HG02938 (cell line): ENCODE results near the gene CEACAM21.

Experiments
- ATAC-seq: cut with Tn5 transposase; IDR thresholded peaks from one replicate; pipeline ENCODE4 v1.9.1; 2021; ENCODE audit warnings: mild to moderate bottlenecking, moderate library complexity; ENCODE audit not compliant: unreplicated experiment

CEACAM21 gene

DNA sequence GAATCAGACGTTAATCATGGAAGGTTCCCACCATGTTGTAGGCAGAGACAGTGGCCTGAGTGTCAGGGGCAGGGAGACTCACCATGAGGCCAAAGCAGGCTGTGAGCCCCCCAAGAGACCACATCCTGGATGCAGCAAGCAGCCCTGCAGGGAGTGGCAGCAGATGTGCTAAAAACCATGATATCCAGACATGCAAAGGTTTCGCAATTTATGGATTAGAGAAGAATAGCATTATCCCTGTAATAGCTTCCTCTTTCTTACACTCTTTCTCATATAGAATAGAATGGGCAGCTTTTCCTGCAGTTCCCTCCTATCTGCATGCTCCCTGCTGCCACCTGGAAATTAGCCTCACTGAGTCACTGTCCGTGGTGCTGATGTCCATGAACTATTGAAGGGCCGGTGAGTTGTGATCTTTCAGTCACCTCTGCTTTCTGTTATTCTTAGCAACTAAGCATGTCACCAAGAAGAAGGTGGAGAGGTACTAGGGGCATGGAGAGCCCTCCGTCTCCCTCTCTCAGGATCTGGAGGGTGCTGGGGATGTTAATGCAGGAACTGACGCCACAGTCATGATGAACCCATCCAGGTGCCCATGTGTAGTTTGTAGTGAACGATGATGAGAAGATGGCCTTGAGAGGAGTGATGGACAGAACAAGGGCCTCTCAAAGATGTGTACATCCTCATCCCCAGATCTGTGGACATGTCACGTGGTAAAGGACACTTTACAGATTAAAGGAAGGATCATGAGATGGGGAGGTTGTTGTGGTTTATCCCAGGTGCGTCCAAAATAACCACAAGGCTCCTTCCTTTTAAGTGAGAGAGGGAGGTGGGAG is 41.0 kb downstream of the CEACAM21 start:
- no peak for ATAC-seq

DNA sequence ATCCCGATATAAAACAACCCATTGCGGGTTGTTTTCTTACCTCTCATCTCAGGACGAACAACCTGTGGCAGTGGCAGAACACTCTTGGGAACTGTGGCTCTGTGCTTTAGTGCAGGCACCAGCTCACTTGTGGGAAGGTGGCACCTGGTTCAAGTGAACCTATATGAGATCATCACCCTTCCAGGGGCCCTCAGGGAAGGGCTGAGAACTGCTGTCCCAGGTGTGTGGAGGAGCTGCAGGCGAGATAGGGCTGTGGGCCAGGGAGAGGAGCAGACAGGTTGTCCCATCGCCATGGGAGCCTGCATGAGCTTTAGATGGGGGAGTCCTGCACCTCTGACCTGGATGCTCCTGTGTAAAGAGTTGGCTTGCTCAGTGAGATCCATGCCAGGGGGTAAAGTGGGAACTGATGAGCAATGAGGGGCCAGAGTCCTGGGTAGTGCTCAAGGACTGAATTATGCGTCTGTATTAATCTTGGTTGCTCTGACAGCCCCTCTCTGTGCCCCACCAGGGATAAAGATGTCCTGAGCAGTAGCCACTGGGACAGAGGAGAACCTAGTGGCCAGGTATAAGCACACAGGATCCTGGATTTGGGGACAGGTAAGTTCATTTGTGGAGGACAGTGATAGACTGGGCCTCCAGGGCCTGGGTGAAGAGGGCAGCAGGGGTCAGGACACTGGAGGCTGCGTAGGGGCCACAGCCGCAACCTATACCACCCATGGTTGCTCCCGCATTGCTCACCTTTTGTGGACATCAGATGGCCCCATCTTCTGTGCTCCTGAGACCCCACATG is 42.2 kb downstream of the CEACAM21 start:
- ATAC-seq = no peak

DNA sequence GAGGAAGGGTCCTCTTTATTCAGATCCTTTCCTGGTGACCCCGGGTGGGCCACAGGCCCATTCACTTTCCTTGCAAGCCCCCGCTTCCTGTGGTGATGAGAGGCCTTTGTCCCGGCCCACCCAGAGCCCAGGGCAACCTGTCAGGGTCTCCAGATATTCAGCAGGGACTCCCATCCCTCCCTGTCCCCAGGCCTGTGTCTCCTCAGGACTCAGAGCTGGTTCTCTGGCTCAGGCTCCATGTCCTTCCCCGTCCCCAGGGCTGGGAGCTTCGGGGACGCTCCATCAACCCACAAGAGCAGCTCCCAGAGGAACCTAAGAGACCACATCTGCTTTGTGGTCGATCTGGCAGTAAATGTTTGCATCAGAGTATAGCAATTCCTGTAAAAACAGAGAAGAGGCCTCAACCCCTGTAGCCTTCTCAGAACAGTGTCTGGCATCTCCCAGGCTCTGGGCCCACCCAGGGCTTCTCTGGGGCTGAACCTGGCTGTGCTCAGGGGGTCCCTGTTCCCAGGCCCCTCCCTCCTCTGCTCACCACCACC is 43.1 kb downstream of the CEACAM21 start:
- ATAC-seq = no peak

DNA sequence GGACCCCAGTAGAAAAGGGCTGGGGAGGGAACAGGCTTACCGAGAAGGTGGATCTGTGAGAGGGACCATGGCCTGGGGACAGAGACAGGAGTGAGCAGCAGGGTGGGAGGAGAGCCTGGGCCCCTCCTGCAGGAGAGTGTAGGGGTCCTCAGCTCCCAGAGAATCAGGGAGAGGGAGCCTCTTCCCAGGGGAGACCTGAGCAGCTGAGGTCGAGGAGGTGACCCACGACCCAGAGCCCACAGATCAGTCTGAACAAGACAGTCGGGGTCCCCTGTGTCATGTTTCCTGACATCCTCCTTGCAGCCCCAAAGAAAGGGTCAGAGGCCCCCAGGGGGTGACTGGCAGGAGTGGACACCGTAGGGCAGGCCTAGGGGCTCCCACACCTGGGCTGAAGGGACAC is 44.2 kb downstream of the CEACAM21 start:
- no peak for ATAC-seq

DNA sequence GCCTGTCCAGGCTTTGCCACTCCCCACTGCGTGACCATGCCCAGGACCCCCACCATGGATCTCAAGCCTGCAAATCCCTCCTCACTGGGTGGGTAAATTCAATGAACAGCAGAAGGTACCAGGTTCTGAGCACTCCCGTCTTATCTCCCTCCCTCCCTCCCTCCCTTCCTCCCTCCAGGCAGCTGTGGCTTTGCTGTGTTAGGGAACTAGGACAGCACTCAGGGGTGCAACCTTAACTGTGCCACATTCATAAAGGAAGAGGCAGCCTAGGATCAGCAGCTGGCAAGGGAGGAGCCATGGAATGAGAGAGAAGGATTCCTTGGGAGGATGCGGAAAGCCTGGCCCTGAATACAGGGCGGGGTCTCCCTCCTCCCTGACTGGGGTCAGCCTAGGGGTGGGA is 45.3 kb downstream of the CEACAM21 start:
- ATAC-seq = no peak

DNA sequence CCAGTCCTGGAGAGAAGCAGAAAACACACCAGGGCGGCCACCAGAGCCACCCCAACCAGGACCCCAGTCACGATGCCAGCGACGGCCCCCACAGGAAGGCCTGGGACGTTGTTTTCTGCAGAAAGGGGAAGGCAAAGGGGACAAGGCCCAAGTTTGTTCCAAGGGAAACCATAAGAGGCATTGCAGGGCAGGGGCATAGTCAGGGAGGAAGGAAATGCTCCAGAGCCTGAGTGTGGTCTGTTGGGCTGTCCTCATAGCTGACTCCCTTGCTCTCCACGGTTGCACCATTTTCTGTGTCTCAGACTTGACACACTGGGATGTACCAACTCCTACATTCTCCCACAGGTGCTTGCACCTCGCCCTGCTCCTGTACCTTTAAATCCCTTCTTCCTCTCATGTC is 45.7 kb downstream of the CEACAM21 start:
- no peak for ATAC-seq

DNA sequence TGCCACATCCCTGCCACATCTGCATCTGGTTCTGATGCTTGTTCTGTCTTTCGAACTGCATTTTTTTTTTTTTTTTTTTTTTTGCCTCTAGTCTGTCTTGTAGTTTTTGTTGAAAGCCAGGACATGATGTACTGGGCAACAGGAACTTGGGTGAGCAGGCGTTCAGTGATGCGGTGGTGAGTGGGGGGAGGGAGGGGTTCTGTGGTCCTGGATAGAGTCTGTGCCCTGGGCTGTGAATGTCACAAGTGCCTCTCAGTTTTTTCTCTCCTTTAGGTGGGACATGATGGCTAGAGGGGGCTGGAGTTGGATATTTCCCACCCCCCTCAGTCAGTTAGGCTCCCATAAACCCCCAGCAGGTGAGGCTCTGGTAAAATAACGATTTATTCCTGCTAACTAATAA is 47.4 kb downstream of the CEACAM21 start:
- ATAC-seq = no peak

DNA sequence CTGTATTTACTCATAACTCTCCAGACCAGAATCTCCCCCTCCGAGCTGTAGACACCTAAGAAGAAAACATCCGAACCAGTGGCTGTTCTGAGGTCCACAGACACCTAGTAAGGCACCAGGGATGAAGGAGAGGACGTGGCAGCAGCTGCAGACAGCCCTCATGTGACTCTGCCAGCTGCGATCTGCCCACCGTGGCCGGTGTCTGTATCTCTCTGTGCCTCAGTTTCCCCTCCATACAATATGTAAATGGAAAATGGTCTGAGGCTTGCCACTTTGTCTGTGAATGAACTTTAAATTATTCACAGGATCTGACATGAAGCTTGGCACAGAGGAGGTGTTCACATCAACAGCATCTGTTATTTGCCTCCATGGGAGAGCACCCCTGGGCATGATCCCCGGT is 48.5 kb downstream of the CEACAM21 start:
- no peak for ATAC-seq

DNA sequence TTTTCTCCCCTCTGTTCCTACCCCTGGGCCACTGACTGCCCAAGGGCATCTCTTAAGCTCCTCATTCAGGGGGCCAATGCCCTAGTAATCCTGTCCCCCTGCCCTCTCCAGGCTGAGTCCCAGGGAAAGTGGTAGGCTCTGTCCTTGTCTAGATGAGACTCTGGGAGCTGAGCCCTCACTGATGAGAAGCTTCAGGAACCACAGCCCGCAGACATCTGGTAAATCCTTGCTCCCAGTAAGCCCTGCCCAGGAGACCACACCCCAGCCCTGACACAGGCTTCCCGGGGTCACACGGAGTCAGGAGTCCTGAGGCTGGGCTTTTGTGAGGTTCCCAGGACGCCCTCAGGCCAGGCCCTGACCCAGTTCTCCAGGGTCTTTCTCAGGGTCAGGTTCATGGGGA is 49.0 kb downstream of the CEACAM21 start:
- ATAC-seq = no peak

DNA sequence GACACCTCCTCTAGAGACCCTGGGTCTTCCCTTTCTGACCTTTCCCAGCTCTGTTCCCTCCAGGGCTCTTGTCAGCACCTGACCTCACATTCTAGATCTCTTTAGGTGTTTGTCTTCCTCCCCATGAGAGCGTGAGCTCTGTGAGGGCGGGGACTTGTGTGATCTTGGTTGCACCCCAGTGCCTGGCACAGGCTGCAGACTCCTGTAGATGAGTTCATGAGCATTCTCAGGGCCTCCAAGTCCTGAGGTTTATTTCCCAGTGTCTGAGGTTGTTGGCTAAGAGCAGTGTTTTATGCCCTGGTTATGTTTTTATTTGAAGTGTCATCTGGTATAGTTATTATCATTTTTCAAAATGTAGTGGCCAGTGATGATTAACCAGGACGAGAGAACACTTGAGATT is 50.3 kb downstream of the CEACAM21 start:
- ATAC-seq = no peak

DNA sequence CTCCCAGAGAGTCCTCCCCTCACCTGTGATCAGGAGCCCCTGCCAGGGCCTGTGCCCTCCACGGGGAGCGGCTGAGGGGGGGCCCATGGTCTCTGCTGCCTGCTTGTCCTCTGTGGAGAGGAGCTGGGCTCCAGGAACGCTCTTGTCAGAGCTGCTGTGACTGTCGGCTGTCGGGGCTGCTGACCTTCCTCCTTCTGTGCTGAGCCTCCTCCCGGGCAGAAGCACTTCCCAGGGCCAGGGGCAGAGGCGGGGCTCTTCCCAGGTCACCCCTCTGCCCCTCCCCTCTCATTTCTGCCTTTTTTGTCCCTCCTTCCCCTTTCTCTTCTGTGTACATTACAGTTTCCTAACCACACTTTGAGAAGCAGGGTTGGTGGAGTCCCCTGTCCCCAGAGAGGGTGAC is 50.9 kb downstream of the CEACAM21 start, which contains the start of gene CEACAM4:
Gene CEACAM4, minus strand, starts transcription at position 198 of the 400 bp plus-strand sequence. Its CDS starts 111 bp downstream, at position 87.
- ATAC-seq = no peak

DNA sequence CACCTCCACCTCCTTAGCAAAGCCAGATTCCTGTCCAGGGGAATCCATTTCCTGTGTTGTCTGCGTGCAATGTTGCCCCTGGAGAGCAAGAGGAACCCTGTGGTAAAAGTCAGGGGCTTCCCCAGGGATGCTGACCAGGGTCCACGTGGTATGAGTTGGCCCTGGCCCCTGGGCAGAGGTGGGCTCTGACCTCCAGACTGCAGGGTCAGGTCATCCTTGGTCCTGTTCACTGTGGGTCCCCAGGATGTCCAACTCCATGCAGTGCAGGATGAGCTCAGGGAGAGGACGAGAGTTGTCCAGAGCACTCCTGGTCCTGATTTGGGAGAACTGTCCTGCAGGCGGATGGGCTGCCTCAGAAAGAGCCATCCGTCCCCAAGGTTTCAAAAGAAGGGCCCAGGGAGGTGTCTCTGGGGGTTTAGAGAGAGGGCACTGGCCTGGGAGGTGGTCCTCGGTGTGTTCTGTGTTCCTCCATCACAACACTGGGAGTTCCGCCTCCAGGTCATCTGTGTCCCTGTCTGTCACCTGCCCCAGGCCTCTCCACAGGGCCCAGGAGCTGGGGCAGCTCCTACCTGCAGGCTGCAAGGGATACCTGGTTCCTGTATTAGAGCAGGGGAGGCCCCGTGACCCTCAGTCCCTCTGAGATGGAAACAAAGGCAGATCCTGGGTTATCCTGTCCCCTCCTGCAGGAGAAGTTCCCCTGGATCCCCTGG is 52.2 kb downstream of the CEACAM21 start:
- no peak for ATAC-seq
